HG03025 (cell line): ENCODE results near the gene BCO2.

ENCODE experiments used
- ATAC-seq: cut with Tn5 transposase; IDR thresholded peaks from one replicate; pipeline ENCODE4 v1.9.1; 2021; ENCODE audit warnings: mild to moderate bottlenecking, moderate library complexity; ENCODE audit not compliant: unreplicated experiment, low FRiP score

BCO2 gene

DNA sequence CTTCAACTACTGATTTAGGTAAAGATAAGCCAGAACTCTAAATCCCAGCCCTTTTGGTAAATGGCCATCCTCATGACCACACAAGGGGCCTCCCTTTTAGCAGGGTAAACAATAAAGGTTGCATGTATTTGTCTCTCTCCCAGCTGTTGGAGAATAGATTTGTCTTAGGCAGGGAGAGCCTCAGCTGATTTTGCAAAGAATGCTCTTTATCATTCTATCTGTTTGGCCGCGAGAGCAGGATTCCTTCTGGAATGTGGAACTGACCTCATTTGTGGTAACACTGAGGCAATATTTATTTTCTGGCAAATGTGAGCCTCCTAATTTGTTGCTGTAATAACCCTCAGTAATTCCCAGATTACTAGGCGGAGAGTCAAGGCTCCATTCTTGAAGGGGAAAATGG, 66.2 kb downstream of the BCO2 start:
- ATAC-seq = no peak

DNA sequence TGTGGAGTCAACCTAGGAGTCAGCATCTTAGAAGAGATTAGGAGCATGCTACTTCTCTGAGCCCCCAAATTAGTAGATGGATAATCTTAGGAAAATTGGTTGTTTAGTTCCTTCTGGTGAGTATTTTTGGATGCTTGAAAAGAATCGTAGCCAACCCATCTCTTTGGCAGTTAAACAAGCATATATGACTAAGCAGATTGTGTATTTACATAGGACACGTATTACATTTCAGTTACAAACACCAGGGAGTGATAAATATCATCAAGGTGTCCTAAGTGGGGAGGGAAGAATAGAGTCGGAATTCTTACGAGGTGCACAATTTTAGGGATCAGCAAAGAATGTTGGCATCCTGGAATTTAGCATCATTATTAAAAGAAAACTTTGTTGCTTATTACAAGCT, 71.9 kb downstream of the BCO2 start:
- ATAC-seq = no peak

DNA sequence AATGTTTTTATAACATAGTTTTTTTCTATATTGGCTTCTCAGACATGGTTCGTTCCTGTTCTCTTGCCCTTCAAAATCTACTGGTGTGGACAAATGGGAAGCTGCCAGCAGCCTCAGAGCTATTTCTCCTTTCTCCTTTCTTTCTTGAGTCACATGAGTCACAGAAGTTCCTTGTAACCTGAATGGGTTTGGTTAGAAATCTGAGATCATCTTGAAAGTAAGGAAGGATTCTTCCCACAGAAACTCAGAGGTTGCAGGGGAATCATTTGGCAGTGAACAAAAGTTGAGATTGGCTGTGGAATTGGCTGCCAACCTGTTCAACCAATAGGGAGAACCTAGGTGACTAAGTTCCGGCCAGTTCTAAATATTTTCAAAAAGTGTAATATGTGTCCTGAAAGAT, 72.9 kb downstream of the BCO2 start:
- no peak for ATAC-seq

DNA sequence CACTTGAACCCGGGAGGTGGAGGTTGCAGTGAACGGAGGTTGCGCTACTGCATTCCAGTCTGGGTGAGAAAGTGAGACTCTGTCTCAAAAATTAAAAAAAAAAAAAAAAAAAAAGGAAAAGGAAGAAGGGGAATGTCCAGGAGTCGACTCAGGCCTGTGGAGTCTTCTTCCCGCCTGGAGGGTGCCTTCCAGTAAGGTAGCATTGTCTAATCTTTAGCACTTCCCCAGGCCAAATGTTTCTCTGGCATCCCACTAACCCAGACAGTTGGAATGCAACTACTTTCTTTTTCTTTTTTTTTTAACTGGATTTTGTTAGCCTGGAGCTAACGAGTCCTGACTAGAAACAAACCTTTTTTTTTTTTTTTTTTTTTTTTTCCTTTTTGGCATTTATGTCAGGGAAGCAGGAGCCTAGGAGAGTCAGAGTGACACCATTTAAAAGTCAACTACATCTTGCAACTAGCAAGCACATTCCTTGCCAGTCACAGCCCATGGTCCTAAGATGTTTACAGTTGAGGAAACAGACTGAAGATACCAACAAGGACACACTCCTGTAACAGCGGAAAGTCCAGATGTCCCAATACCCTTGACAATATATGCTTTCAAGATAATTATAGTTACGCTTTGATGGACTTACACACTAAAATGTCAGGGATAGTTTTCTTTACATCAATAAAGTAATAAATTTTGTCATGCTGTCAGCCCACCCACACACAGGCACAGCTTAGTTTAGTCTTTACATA, 74.7 kb downstream of the BCO2 start:
- ATAC-seq = no peak

DNA sequence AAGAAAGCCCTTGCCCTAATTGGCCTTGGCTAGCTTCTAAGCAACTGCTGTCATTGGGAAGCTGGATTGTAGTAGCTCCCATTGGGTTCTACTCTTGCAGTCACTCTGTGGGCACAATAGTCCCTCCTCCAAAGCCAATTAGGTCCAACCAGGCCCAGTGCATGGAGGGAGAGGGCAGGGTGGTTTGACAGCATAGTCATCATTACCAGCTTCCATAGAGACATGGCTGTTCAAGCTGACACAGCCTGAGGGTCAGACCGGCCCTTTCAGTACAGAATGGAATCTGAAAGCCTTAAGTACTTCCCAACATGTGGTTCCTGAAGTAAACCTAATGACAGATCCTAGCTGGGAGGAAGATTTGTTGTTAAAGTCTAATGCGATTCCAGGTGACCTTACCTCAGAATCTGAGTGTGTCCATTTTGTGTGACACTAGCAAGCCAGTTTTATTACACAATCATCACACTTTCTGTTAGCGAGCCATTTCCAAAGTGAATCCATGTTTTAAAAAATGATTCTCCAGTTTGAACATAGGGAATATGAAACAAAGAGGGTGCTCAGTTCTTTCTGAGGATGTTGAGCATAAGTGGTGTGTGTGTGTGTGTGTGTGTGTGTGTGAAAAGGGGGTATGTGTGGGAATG, 78.4 kb downstream of the BCO2 start:
- no peak for ATAC-seq

DNA sequence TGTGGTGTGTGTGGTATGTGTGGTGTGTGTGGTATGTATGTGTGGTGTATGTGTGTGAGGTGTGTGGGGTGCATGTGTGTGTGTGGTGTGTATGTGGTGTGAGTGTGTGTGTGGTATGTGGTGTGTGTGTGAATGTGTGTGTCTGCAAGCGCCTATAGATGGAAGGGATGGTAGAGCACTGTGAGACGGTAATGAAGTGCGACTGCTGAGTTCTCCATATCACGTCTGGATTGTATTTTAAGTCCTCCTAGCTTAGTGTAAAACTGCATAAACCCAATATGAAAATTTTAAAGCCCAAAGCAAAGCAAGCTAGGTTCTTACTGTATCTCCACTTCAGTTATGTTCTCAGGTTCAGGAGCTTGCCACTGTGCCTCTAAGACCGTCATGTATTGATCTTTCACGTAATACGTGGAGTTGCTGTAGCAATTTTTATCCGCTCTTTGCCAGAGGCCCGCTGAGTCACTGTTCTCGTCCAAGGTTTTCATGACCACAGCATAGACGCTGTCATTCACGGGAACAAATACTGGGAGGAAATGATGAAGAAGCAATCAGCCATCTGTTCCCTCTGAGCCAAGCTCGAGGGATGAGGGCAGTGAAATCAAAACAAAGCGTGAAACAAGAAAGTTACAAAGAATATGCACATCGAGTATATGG, 79.9 kb downstream of the BCO2 start:
- no peak for ATAC-seq

DNA sequence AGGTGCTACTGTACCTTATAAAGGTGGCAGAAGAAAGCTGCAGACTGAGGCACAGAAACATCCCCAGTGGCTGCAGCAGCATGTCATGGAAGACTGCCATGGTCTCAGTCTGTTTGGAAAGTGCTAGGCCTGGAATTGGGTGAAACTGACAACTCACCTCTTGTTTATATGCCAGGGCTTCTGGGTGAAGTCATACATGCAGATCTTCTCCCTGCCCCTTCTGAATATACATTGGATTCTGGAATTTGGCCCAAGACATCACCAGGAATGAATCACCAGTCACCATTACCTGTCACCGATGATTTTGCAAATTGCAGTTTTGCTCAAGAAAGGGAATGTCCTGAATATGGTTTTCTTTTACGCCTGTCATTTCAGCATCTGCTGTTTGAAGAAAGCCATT, 85.2 kb downstream of the BCO2 start, which contains the start of gene PLET1:
Gene PLET1 (minus strand): TSS at position 371 of the 400 bp plus-strand sequence. CDS start 271 bp downstream, at position 100.
- ATAC-seq = no peak

DNA sequence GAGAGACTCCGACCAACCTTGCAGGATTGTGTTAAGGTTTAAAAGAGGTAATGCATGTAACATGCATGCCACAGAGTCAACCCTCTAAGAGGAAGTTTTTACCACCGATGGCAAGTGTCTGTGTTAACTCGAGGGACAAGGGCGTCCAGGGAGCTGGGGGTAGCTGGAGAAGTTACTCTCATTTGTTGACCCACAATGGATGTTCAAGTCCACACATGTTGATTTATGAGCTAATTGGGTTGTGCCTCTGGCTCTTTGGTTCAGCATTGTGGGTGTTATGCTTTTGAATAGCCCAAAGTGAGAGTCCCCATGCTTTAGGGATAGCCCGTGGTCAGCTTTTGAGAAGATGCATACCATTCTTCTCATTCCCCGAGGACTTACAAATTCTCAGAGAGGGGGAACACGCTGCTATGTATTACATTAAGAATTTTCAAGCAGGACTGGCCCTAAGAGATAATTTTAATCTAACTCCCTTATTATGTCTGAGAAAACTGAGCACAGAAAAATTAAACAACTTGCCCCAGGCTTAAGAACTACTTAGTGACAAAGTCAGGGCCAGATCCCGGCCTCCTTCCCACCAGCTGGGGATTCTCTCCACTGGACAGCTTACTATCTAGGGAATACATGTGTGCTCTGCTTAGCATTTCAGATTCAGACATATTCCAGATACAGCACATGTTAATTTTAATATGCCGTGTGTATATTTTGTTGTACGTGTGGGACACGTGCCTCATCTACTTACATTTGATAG, 90.5 kb downstream of the BCO2 start:
- ATAC-seq = no peak

DNA sequence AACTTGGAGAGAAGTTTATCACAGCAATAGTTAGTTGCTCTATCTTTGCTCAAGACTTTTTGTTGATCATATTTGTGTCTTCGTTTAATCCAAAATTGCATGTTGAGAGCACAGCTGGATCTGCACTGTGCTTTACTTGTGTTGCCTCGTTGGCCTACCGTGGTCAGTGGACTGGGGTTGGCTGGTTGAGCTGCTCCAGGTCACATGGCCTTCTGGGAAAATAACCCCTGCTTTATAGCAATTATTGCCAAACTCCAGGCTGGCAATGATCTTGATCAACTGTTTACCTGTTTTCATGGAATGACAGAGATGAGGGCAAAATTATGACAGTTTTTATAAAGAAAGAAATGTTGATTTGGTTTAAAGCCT, 91.1 kb downstream of the BCO2 start:
- ATAC-seq = no peak

DNA sequence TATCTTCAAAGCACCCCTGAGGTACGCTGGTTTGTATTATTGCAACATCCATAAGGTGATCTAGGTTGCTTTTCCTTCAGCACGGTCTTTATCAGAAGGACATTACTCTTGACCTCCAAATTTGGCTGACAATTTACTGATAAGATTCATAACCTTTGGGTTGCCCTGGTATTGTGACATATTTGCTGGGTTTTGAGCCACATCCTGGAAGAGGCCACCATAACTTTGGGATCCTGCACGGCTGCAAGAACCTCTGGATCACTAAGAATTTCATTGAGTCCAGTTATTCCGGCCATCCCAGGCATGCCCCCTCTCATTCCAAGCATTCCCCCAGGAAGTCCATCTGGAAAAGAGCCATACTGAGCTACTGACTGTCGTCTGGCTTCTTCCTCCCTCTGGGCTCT, 91.9 kb downstream of the BCO2 start:
- ATAC-seq = no peak

DNA sequence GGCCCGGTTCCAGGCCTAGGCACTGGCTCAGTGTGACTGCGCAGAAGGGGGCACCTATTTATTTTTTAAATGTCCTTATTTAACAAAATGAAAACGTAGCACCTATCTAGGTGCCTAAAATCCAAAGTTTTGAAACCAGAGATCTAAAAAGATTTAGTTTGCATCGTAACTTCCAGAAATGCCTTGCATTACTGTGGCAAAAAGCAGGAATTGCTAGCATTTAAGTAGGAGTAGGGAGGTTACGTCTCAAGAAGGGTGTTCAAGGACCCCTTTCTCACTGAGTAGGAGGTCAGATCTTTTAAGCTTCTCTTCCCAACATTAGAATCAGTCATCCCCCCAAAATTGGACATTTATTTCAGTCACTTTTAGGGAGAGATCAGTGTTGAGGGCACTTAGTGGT, 93.1 kb downstream of the BCO2 start:
- ATAC-seq = no peak
